ENCODE measurements around the gene SCML1. TPM values are rescaled to one million over a fixed set of nuclear protein-coding genes. Genes with fewer than 3 reads are reported as not detected.

SCML1 gene
- total and polyA plus RNA-seq, 12 donors: 4.9 to 35.8 (median 6.3) TPM

DNA sequence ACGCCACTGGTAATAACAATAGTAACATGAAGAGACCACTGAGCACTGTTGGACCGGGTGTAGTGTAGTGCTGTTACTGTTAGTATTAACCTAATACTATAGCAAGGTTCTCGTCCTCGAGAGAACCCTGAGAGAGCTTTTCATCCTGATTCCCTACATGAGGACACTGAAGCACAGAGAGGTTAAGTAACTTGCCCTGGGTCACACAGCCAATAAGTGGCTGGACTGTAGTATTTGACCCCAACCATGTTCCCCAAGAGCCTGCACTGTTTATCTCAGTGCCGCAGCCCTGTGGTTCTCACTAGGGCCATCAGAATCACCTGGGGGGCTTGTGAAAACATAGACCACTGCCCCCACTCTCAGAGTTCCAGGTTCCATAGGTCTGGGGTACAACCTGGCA lies 10.4 kb downstream of the SCML1 start:
- Histone ChIP-seq H3K4me3 (no peak overlapping the region), H3K36me3 (peaks cover 0 to 37% (median 0%) of the 10 kb centered on the region in 9 donors), H3K27ac (no peak overlapping the region), H3K4me1 (peaks cover 0 to 5% (median 0%) of the 10 kb centered on the region in 9 donors), H3K27me3 (peaks cover 0 to 13% (median 0%) of the 10 kb centered on the region in 7 donors), H3K9me3 (no peaks in the 10 kb centered on the region)
- TF ChIP-seq, protein P1, sequence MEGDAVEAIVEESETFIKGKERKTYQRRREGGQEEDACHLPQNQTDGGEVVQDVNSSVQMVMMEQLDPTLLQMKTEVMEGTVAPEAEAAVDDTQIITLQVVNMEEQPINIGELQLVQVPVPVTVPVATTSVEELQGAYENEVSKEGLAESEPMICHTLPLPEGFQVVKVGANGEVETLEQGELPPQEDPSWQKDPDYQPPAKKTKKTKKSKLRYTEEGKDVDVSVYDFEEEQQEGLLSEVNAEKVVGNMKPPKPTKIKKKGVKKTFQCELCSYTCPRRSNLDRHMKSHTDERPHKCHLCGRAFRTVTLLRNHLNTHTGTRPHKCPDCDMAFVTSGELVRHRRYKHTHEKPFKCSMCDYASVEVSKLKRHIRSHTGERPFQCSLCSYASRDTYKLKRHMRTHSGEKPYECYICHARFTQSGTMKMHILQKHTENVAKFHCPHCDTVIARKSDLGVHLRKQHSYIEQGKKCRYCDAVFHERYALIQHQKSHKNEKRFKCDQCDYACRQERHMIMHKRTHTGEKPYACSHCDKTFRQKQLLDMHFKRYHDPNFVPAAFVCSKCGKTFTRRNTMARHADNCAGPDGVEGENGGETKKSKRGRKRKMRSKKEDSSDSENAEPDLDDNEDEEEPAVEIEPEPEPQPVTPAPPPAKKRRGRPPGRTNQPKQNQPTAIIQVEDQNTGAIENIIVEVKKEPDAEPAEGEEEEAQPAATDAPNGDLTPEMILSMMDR (IDR thresholded peaks at IDR 0.05): no peak
- intact Hi-C loops (cut with DNase I): no loop called here
- 97 to 98% methylated on average over 5 of the region's 5 CpGs for WGBS, 2 donors
- no peak for ATAC-seq
- DNase-seq: no peak

DNA sequence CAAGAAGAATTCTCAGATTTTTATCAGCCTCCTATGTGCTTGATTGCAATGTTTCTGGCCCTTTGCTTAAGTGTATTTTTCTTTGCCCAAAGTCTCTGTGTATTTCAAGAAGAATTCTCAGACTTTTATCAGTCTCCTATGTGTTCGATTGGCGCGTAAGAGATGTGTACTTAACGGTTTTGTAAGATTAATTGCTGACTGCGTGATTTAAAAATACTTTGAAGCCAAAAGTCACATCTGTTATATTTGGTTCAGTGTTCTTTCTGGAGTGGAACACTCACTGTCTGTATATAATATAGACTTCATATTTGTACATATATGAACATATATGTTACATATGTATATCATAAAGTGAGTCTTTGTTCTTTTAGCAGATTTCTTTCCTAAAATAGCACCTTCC lies 11.4 kb downstream of the SCML1 start:
- peaks cover 0 to 12% (median 0%) of the 10 kb centered on the region in 7 donors for H3K27me3 ChIP-seq
- ATAC-seq: no peak
- no peaks in the 10 kb centered on the region for H3K9me3 ChIP-seq
- DNase-seq: no peak
- no peak overlapping the region for H3K4me3 ChIP-seq
- H3K4me1 ChIP-seq: peaks cover 0 to 5% (median 0%) of the 10 kb centered on the region in 9 donors
- intact Hi-C loops (cut with DNase I): no loop called here
- WGBS, 2 donors: 74 to 83% methylated on average over 5 of the region's 5 CpGs
- H3K27ac ChIP-seq: no peak overlapping the region
- TF ChIP-seq, protein P1 (IDR thresholded peaks at IDR 0.05): no peak
- H3K36me3 ChIP-seq: peaks cover 0 to 47% (median 0%) of the 10 kb centered on the region in 9 donors

DNA sequence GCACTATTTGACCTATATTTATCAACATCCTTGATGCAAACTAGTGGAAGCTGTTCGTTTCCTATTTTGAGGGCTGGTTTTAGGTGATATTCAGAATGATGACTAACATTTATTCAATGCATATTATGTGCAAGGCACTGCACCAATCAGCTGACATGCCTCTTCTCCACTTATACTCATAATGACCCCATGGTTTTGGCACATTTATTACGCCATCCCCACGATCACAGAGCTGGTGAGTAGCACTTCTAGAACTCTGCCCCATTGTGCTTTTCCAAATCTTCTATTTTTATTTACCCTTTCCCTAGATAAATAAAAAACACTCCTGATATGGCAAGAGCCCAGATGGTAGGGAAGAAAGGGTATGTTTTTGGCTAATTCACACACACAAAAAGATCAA lies 13.1 kb downstream of the SCML1 start:
- peaks cover 0 to 58% (median 0%) of the 10 kb centered on the region in 9 donors for H3K36me3 ChIP-seq
- TF ChIP-seq, protein P1 (IDR thresholded peaks at IDR 0.05): no peak
- WGBS, 2 donors: 77 to 82% methylated on average over 3 of the region's 3 CpGs
- no peaks in the 10 kb centered on the region for H3K9me3 ChIP-seq
- peaks cover 0 to 5% (median 0%) of the 10 kb centered on the region in 7 donors for H3K27me3 ChIP-seq
- H3K4me1 ChIP-seq: no peaks in the 10 kb centered on the region
- DNase-seq (no peak), ATAC-seq (no peak)
- no peak overlapping the region for H3K27ac ChIP-seq
- no peak overlapping the region for H3K4me3 ChIP-seq
- intact Hi-C loops (cut with DNase I): no loop called here

DNA sequence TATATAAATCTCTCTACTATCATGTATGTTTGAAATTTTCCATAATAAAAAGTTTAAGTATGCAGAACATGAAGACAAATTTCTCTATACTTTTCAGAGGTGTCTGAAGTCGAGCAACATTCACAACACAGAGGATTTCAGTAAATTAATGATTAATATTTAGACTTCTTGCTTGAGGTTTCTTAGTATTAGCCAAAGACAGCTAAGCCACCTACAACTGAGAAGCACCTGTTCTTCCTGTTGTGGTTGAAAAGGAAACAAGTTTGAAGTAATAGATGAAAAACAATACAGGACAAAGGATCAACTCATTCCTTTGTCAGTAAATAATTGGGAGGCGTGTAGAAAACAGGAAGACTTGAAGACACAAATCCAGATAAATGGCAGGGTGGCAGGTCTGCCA lies 21.1 kb downstream of the SCML1 start:
- intact Hi-C loops (cut with DNase I): no loop called here
- 86 to 89% methylated on average over 2 of the region's 2 CpGs for WGBS, 2 donors

More for the DNA sequence above, 21.1 kb downstream of the SCML1 start:
- TF ChIP-seq, protein P1 (IDR thresholded peaks at IDR 0.05): no peak
- Histone ChIP-seq H3K9me3 (no peaks in the 10 kb centered on the region), H3K36me3 (peaks cover 0 to 14% (median 0%) of the 10 kb centered on the region in 9 donors), H3K4me3 (no peak overlapping the region), H3K4me1 (no peaks in the 10 kb centered on the region), H3K27me3 (no peaks in the 10 kb centered on the region), H3K27ac (no peak overlapping the region)
- ATAC-seq (no peak), DNase-seq (no peak)

Data from heart right ventricle (tissue), 16 donors.